NCI-H1930 (cell line): Measurements from ENCODE around the gene TEX10.
A peak's percentile ranks its signal among the peaks of the same experiment; 100 is the strongest.
"Not testable (repeated sequence)": the region's sequence is repeated elsewhere in the genome, so short reads cannot be mapped to it uniquely, and the experiment has no call there.

Experiments used
- DNase-seq, 2 experiments: peaks; one replicate each; lab custom pipeline; 2025; lab: John Stamatoyannopoulos, UW

TEX10 gene

GRCh38 chr9:100352727-100353505 lies at the start of gene TEX10:
Gene TEX10, minus strand, starts transcription at chr9:100352942. Its CDS starts 3,579 bp downstream, at chr9:100349363.
- peak; percentile 85 for DNase-seq

- DNase-seq, result no peak
Measured at GRCh38 chr9:100401042-100401441, 48.3 kb upstream of the TEX10 start.

GRCh38 chr9:100397529-100398266 lies 45.0 kb upstream of the TEX10 start:
- DNase-seq, result no peak

GRCh38 chr9:100396769-100397168 lies 44.0 kb upstream of the TEX10 start:
- no peak for DNase-seq

- no peak for DNase-seq
Measured at GRCh38 chr9:100394816-100395215, 42.1 kb upstream of the TEX10 start.

DNA sequence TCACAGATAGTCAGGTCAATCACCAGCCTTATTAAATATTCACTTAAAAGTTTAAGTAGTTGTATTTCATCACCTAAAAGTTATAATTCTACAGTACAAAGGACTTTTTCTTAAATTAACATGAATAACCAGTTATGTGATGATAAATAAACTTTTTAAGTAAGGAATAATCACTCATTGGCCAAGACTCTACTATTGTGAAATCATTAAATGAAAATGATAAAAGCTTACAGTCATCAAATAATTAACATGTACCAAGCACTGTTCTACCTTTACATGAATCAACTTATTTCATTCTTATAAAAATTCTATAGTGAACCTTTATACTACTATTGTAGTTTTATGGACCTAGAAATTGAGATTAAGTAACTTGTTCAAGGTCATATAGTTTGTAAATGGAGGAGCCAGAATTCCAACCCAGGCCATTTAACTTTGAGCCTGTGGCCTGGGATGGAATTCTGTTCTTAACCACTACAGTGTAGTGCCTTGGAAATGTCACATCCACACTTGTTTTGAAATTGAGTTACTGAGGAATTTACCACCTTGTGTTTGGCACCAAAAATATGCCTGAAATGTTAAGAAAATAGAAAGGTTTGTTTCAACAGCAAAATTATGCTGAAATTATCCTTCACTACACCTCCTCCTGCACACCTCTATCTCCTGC lies 41.4 kb upstream of the TEX10 start:
- DNase-seq, result no peak

GRCh38 chr9:100392989-100393388 lies 40.2 kb upstream of the TEX10 start:
- not testable (repeated sequence) for DNase-seq

- DNase-seq, result no peak
Measured at GRCh38 chr9:100379862-100380261, 27.1 kb upstream of the TEX10 start.

DNA sequence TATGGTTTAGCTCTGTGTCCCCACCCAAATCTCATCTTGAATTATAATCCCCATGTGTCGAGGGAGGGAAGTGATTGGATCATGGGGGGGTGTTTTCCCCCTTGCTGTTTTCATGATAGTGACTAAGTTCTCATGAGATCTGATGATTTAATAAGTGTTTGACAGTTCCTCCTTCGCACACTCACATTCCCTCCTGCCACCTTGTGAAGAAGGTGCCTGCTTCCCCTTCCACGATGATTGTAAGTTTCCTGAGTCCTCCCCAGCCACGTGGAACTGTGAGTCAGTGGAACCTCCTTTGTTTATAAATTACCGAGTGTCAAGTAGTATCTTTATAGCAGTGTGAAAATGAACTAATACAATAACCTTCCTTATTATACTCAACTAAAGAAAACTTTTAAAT lies 24.3 kb upstream of the TEX10 start:
- no peak for DNase-seq

DNA sequence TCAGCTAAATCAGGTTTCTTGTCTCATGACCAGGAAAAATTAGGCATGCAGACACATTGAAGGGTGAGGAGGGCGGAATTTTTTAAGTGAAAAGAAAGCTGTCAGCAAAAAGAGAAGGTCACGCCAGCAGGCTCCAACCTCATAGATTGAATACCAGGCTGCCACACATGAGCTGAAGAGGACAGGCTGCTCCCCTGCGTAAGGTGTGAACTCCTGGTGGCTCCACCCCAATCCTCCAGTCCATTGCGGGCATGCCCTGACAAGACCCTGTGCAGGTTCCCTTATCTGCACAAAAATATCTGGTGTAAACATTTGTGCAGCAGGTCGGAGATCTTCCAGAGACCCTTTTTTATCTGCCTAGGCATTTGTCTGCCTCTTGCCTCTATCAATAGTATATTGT lies 22.9 kb upstream of the TEX10 start:
- DNase-seq, result no peak

DNA sequence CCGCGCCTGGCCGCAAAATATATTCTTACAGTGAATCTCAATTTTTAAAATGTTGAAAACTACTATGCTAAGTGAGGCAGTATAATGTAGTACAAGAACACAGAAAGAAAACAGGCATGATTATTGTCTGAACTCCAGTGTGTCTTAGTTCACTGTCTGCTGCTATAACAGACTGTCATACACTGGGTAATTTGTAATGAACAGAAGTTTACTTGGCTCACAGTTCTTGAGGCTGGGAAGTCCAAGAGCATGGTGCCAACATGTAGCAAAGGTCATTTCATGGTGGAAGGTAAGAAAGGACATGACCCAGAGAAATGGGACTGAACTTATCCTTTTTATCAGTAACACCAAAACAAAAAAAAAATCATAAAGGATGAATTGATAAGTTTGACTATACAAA lies 19.9 kb upstream of the TEX10 start:
- DNase-seq, result no peak

GRCh38 chr9:100370064-100370723 lies 17.5 kb upstream of the TEX10 start:
- no peak for DNase-seq

- no peak for DNase-seq
Measured at GRCh38 chr9:100368672-100369071, 15.9 kb upstream of the TEX10 start.

DNA sequence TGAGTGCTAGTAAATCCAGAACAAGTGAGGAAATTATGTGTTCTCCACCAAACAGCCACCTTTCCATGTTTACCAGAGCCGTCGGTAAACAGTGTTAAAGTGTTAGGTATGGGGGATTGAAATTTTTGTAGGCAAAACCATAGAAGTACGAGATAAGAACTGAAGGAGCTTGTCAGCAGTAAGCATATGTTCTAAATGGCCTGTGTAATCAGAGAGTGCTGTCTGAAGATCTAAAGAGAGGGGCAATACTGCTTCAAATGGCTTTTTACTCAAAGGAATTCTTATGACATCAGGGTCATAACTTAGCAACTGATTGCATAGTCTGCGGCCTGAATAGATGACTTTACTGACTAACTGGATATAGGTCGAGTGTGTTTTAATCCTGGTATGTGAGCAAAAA lies 13.4 kb upstream of the TEX10 start:
- no peak for DNase-seq

DNA sequence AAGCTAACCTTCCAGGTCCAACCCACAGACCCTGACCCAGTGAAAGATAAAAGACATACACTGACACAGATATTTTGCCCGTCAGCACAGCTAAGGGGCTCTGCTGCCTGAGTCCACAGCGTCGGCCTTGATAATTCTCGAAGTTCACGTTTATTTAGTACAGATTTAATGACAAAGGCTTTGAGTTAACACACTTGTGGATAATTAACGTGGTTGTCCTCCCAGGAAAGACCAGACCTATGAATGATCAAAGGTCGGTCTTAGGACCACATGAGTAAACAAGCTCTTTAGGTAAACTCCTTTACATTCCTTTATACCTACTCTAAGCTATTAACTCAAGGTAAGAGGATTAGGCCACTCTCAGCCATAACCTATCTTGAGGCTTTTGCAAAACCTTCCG lies 11.3 kb upstream of the TEX10 start:
- no peak for DNase-seq

DNA sequence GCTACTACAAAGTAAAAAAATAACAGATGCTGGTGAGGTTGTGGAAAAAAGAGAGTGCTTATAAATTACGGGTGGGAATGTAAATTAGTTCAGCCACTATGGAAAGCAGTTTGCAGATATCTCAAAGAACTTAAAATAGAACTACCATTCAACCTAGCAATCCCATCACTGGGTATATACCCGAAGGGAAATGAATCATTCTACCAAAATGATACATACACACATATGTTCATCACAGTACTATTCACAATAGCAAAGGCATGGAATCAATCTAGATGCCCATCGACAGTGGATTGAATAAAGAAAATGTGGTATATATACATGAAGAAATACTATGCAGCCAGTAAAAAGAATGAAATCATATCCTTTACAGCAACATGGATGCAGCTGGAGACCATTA lies 6.3 kb upstream of the TEX10 start:
- no peak for DNase-seq

DNA sequence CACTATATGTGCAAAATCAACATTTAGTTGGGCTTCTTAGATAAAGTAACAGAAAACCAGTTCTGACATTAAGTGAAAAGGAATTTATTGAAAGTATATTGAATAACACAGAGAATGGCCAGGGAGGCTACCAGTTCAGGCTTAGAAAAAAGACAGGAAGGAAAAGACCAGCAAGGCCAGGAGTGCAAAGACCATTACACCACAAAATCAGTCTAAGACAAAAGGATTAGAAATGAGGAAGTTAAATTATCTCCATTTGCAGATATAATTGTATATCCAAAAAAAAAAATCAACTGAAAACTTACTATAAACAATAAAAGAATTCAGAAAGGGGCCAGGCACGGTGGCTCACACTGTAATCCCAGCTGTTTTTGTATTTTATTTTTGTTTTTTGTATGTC lies 4.8 kb upstream of the TEX10 start:
- no peak for DNase-seq

DNA sequence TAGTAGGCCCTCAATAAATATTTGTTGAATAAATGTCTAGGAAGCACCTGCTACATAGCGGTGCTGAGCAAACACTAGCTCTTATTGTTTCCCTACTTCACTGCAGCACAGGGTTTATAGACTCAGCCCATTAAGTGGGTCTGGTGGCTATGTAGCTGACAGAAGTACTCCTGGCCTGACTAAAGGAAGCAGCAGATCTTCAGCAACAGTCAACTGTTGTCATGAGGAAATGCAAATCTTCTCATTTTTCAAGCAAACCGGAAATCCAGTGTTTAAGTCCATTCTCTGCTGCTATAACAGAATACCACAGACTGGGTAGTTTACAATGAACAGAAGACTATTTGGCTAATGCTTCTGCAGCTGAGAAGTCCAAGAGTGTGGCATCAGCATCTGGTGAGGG lies 2.8 kb upstream of the TEX10 start:
- DNase-seq, result no peak

- DNase-seq, result no peak
Measured at GRCh38 chr9:100354121-100354800, 1.5 kb upstream of the TEX10 start.

- DNase-seq, result no peak
Measured at GRCh38 chr9:100352201-100352726, 478 bp downstream of the TEX10 start.

DNA sequence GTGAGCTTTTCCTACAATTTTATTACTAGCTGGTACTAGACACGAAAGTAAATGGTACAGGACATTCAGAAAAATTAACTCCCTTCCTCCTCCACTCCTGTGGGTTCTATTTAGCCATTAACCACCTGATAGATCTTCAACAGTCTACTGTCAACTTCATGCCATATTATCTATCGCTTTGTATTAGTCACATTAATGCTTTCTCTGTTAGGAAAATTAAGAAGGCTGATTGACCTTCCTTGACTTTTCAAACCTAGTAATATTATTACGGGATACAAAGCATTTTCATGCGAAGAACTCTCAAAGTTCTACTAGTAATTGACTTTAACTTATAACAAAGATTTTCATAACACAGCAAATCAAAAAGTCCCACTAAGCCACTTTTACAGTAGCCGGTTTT lies 1.2 kb downstream of the TEX10 start:
- DNase-seq, result no peak

DNA sequence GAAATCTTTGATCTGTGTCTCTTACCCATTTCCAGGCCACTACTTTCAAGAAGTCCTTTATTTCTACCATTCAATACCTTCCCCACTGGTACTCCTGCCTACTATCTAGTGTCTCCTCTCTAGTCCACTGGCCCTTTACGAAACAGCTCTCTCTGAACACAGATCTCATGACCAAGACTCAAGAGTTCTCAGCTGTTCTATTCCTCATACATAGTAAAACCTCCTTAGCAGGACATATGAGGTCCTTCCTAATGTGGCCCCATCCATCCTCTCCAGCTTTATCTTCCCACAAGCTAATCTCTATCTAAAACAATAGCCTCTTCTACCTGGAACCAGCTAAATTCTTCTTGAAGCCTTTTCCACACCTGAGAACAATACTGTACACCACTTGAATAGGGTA lies 2.6 kb downstream of the TEX10 start:
- no peak for DNase-seq
